Testis (tissue), 2 donors: Measurements from ENCODE around the gene SLC25A29.

Experiments used
- CTCF ChIP-seq, 3 experiments: fragments of 450-650 bp in 2 of 3; fragments of 200-600 bp in 1 of 3; sonication (generic) in 1 of 3; IDR thresholded peaks; one replicate each; pipeline ENCODE4 v1.5.1; 2016 to 2019; ENCODE audit warnings: antibody characterized with exemption in 3 of 3, mild to moderate bottlenecking in 2 of 3, moderate library complexity in 1 of 3
- POLR2A ChIP-seq: fragments of 450-650 bp; IDR thresholded peaks from one replicate; pipeline ENCODE4 v1.6.1; 2017; ENCODE audit warnings: antibody characterized with exemption, mild to moderate bottlenecking, moderate library complexity

- TF ChIP-seq CTCF (IDR thresholded peaks at IDR 0.05) = no peak
- no peak for TF ChIP-seq POLR2A
Measured at GRCh38 chr14:100323942-100324307, 17.7 kb upstream of the SLC25A29 start.
